ENCODE results near the gene IGFBP7. TPM values are rescaled to one million over a fixed set of nuclear protein-coding genes. Genes with fewer than 3 reads are reported as not detected.

IGFBP7 gene
- total RNA-seq, 1 experiment from 2014 or later, result 61.9 TPM

GRCh38 chr4:57157596-57158137 is 47.5 kb upstream of the IGFBP7 start:
- Mint-ChIP-seq H3K9me3 (ENCODE audit: unreplicated experiment) (no peaks in the 10 kb centered on the region), H3K36me3 (ENCODE audit: insufficient read depth, unreplicated experiment) (no peaks in the 10 kb centered on the region), H3K4me3 (ENCODE audit: unreplicated experiment) (no peak overlapping the region), H3K27me3 (ENCODE audit: insufficient read depth, unreplicated experiment) (no peaks in the 10 kb centered on the region), H3K4me1 (ENCODE audit: insufficient read depth, unreplicated experiment) (peaks cover 26% of the 10 kb centered on the region), H3K27ac (ENCODE audit: low read depth, unreplicated experiment) (no peak overlapping the region)
- TF ChIP-seq CTCF (IDR thresholded peaks at IDR 0.05; ENCODE audit: unreplicated experiment), result no peak
- ChIA-PET CTCF (interaction anchor here (0.6 to 4.0 kb wide), 4 partner anchors 80 to 268 kb away, joined by 3 to 31 read pairs (median 3); no protein-coding TSS in a partner anchor), POLR2A (no interaction called here)
- DNase-seq (ENCODE audit: unreplicated experiment), result no peak
- intact Hi-C loops (cut with micrococcal nuclease), result no loop called here
- no TSS peak for BruUV-seq (replicated peaks)

GRCh38 chr4:57156242-57156990 is 46.2 kb upstream of the IGFBP7 start:
- Mint-ChIP-seq H3K36me3 (ENCODE audit: insufficient read depth, unreplicated experiment) (no peaks in the 10 kb centered on the region), H3K9me3 (ENCODE audit: unreplicated experiment) (no peaks in the 10 kb centered on the region), H3K4me1 (ENCODE audit: insufficient read depth, unreplicated experiment) (peaks cover 26% of the 10 kb centered on the region), H3K27me3 (ENCODE audit: insufficient read depth, unreplicated experiment) (no peaks in the 10 kb centered on the region), H3K27ac (ENCODE audit: low read depth, unreplicated experiment) (no peak overlapping the region), H3K4me3 (ENCODE audit: unreplicated experiment) (no peak overlapping the region)
- BruUV-seq (replicated peaks), result no TSS peak
- DNase-seq (ENCODE audit: unreplicated experiment), result peak; percentile 76
- intact Hi-C loops (cut with micrococcal nuclease), result no loop called here
- CTCF ChIA-PET, result interaction anchor here (0.6 to 4.0 kb wide), 6 partner anchors 9 to 1469 kb away, joined by 3 to 31 read pairs (median 3); no protein-coding TSS in a partner anchor
- POLR2A ChIA-PET, result interaction anchor here (0.5 to 1.2 kb wide), 2 partner anchors 84 to 122 kb away, joined by 3 to 5 read pairs; no protein-coding TSS in a partner anchor
- no peak for TF ChIP-seq CTCF (IDR thresholded peaks at IDR 0.05; ENCODE audit: unreplicated experiment)

GRCh38 chr4:57154926-57155325 is 44.7 kb upstream of the IGFBP7 start:
- peaks cover 23% of the 10 kb centered on the region for H3K4me1 Mint-ChIP-seq (ENCODE audit: insufficient read depth, unreplicated experiment)
- POLR2A ChIA-PET, result interaction anchor here (0.6 kb wide), 1 partner anchor 461 kb away, joined by 3 read pairs; no protein-coding TSS in a partner anchor
- BruUV-seq (replicated peaks), result no TSS peak
- DNase-seq (ENCODE audit: unreplicated experiment), result no peak
- no peaks in the 10 kb centered on the region for H3K27me3 Mint-ChIP-seq (ENCODE audit: insufficient read depth, unreplicated experiment)
- CTCF ChIA-PET, result interaction anchor here (0.7 to 4.0 kb wide), 3 partner anchors 9 to 279 kb away, joined by 3 to 31 read pairs (median 7); no protein-coding TSS in a partner anchor
- no peaks in the 10 kb centered on the region for H3K9me3 Mint-ChIP-seq (ENCODE audit: unreplicated experiment)
- no peaks in the 10 kb centered on the region for H3K36me3 Mint-ChIP-seq (ENCODE audit: insufficient read depth, unreplicated experiment)
- intact Hi-C loops (cut with micrococcal nuclease), result no loop called here
- H3K27ac Mint-ChIP-seq (ENCODE audit: low read depth, unreplicated experiment), result peak overlapping the region; percentile 37
- H3K4me3 Mint-ChIP-seq (ENCODE audit: unreplicated experiment), result no peak overlapping the region
- no peak for TF ChIP-seq CTCF (IDR thresholded peaks at IDR 0.05; ENCODE audit: unreplicated experiment)

GRCh38 chr4:57154191-57154590 is 44.0 kb upstream of the IGFBP7 start:
- no TSS peak for BruUV-seq (replicated peaks)
- TF ChIP-seq CTCF (IDR thresholded peaks at IDR 0.05; ENCODE audit: unreplicated experiment), result no peak
- Mint-ChIP-seq H3K4me3 (ENCODE audit: unreplicated experiment) (no peak overlapping the region), H3K9me3 (ENCODE audit: unreplicated experiment) (no peaks in the 10 kb centered on the region), H3K27me3 (ENCODE audit: insufficient read depth, unreplicated experiment) (no peaks in the 10 kb centered on the region), H3K27ac (ENCODE audit: low read depth, unreplicated experiment) (peak overlapping the region; percentile 37), H3K4me1 (ENCODE audit: insufficient read depth, unreplicated experiment) (peaks cover 24% of the 10 kb centered on the region), H3K36me3 (ENCODE audit: insufficient read depth, unreplicated experiment) (no peaks in the 10 kb centered on the region)
- DNase-seq (ENCODE audit: unreplicated experiment), result peak; percentile 87
- POLR2A ChIA-PET, result no interaction called here
- CTCF ChIA-PET, result interaction anchor here (1.1 to 4.4 kb wide), 3 partner anchors 9 to 76 kb away, joined by 5 to 33 read pairs (median 7); no protein-coding TSS in a partner anchor
- intact Hi-C loops (cut with micrococcal nuclease), result no loop called here
